Esophagus muscularis mucosa (tissue), 3 donors: ENCODE results near the gene ZDHHC8.

Source experiments
- CTCF ChIP-seq, 3 experiments: fragments of 200-600 bp in 2 of 3; fragments of 450-650 bp in 1 of 3; sonication (generic) in 2 of 3; IDR thresholded peaks; one replicate each; pipeline ENCODE4 v1.5.1; 2017 to 2019; ENCODE audit warnings: antibody characterized with exemption in 3 of 3, mild to moderate bottlenecking in 2 of 3, moderate library complexity in 1 of 3
- POLR2A ChIP-seq: fragments of 450-650 bp; IDR thresholded peaks from one replicate; pipeline ENCODE4 v1.6.1; 2017; ENCODE audit warnings: antibody characterized with exemption, moderate library complexity, mild to moderate bottlenecking, low read depth
- POLR2AphosphoS5 ChIP-seq, 2 donors: sonication (generic); formaldehyde crosslinking; IDR thresholded peaks; one replicate each; pipeline ENCODE4 v1.6.1; 2017; ENCODE audit warnings: antibody characterized with exemption in 2 of 2

GRCh38 chr22:20115691-20116375 is 15.8 kb upstream of the ZDHHC8 start, which contains the start of gene RANBP1:
- TF ChIP-seq CTCF (IDR thresholded peaks at IDR 0.05) (no peak), POLR2AphosphoS5 (IDR thresholded peaks at IDR 0.05) (no peak), POLR2A (no peak)
